Measurements from ENCODE around the gene S100A6. TPM values are rescaled to one million over a fixed set of nuclear protein-coding genes. Genes with fewer than 3 reads are reported as not detected.
"Not testable (repeated sequence)": the region's sequence is repeated elsewhere in the genome, so short reads cannot be mapped to it uniquely, and the experiment has no call there.

Gene S100A6
- total RNA-seq, 1 donor from 2014 or later = 1.1 TPM

GRCh38 chr1:153526132-153526543 is 9.7 kb downstream of the S100A6 start:
- Mint-ChIP-seq H3K27ac (ENCODE audit: unreplicated experiment) (no peak overlapping the region), H3K9me3 (ENCODE audit: unreplicated experiment) (no peaks in the 10 kb centered on the region)

GRCh38 chr1:153525088-153525728 is 10.6 kb downstream of the S100A6 start:
- no peaks in the 10 kb centered on the region for H3K36me3 Mint-ChIP-seq (ENCODE audit: unreplicated experiment)
- peaks cover 23% of the 10 kb centered on the region for H3K4me1 Mint-ChIP-seq (ENCODE audit: unreplicated experiment)
- DNase-seq (ENCODE audit: extremely low spot score, unreplicated experiment) = no peak
- peak overlapping the region; percentile 83 for H3K27ac Mint-ChIP-seq (ENCODE audit: unreplicated experiment)
- no peak for TF ChIP-seq CTCF (IDR thresholded peaks at IDR 0.05)
- no peak overlapping the region for H3K4me3 Mint-ChIP-seq (ENCODE audit: unreplicated experiment)
- no peaks in the 10 kb centered on the region for H3K9me3 Mint-ChIP-seq (ENCODE audit: unreplicated experiment)
- H3K27me3 Mint-ChIP-seq (ENCODE audit: unreplicated experiment) = no peaks in the 10 kb centered on the region

More at GRCh38 chr1:153526132-153526543, 9.7 kb downstream of the S100A6 start:
- H3K27me3 Mint-ChIP-seq (ENCODE audit: unreplicated experiment) = no peaks in the 10 kb centered on the region
- no peak for TF ChIP-seq CTCF (IDR thresholded peaks at IDR 0.05)
- no peaks in the 10 kb centered on the region for H3K36me3 Mint-ChIP-seq (ENCODE audit: unreplicated experiment)
- H3K4me3 Mint-ChIP-seq (ENCODE audit: unreplicated experiment) = no peak overlapping the region
- peaks cover 14% of the 10 kb centered on the region for H3K4me1 Mint-ChIP-seq (ENCODE audit: unreplicated experiment)
- no peak for DNase-seq (ENCODE audit: extremely low spot score, unreplicated experiment)

- not testable (repeated sequence) for H3K27ac Mint-ChIP-seq (ENCODE audit: unreplicated experiment); H3K36me3 Mint-ChIP-seq (ENCODE audit: unreplicated experiment)
- peaks cover 30% of the 10 kb centered on the region for H3K4me1 Mint-ChIP-seq (ENCODE audit: unreplicated experiment)
These were observed 13.3 kb downstream of the S100A6 start for GRCh38 chr1:153522353-153523048.

GRCh38 chr1:153521808-153522207 is 14.0 kb downstream of the S100A6 start:
- H3K4me3 Mint-ChIP-seq (ENCODE audit: unreplicated experiment); H3K9me3 Mint-ChIP-seq (ENCODE audit: unreplicated experiment); H3K27me3 Mint-ChIP-seq (ENCODE audit: unreplicated experiment); DNase-seq (ENCODE audit: extremely low spot score, unreplicated experiment); H3K27ac Mint-ChIP-seq (ENCODE audit: unreplicated experiment); H3K36me3 Mint-ChIP-seq (ENCODE audit: unreplicated experiment): not testable (repeated sequence)
- H3K4me1 Mint-ChIP-seq (ENCODE audit: unreplicated experiment) = peaks cover 30% of the 10 kb centered on the region

More at GRCh38 chr1:153522353-153523048, 13.3 kb downstream of the S100A6 start:
- H3K27me3 Mint-ChIP-seq (ENCODE audit: unreplicated experiment); H3K9me3 Mint-ChIP-seq (ENCODE audit: unreplicated experiment); DNase-seq (ENCODE audit: extremely low spot score, unreplicated experiment); H3K4me3 Mint-ChIP-seq (ENCODE audit: unreplicated experiment): not testable (repeated sequence)

GRCh38 chr1:153520818-153521476 is 14.8 kb downstream of the S100A6 start:
- no peaks in the 10 kb centered on the region for H3K27me3 Mint-ChIP-seq (ENCODE audit: unreplicated experiment)
- peak overlapping the region; percentile 31 for H3K27ac Mint-ChIP-seq (ENCODE audit: unreplicated experiment)
- no peak for TF ChIP-seq CTCF (IDR thresholded peaks at IDR 0.05)
- H3K4me3 Mint-ChIP-seq (ENCODE audit: unreplicated experiment) = no peak overlapping the region
- no peaks in the 10 kb centered on the region for H3K9me3 Mint-ChIP-seq (ENCODE audit: unreplicated experiment)
- H3K36me3 Mint-ChIP-seq (ENCODE audit: unreplicated experiment) = no peaks in the 10 kb centered on the region
- peaks cover 34% of the 10 kb centered on the region for H3K4me1 Mint-ChIP-seq (ENCODE audit: unreplicated experiment)
- DNase-seq (ENCODE audit: extremely low spot score, unreplicated experiment) = no peak

GRCh38 chr1:153520137-153520691 is 15.6 kb downstream of the S100A6 start:
- H3K9me3 Mint-ChIP-seq (ENCODE audit: unreplicated experiment); H3K36me3 Mint-ChIP-seq (ENCODE audit: unreplicated experiment); H3K27me3 Mint-ChIP-seq (ENCODE audit: unreplicated experiment); DNase-seq (ENCODE audit: extremely low spot score, unreplicated experiment); H3K27ac Mint-ChIP-seq (ENCODE audit: unreplicated experiment); H3K4me3 Mint-ChIP-seq (ENCODE audit: unreplicated experiment): not testable (repeated sequence)
- peaks cover 35% of the 10 kb centered on the region for H3K4me1 Mint-ChIP-seq (ENCODE audit: unreplicated experiment)

Measured in osteocyte (in vitro differentiated cells).